ENCODE data around the gene WDR70.

The WDR70 gene

DNA sequence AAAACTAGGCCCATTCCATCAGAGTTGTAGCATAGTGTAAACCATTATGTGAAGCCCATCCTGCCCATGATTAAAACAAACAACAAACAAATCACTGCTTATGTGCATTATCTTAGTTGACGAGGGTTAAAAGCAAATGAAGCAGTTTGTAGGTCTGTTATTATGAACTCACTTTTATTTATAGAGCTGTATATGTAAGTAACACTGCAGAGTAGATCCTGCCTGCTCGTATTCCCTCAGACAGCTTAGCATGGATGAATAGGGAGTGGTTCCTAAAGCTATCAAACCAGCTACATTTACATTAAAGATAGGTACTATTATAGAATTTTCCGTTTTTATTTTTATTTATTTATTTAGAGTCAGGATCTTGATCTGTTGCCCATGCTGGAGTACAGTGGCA lies 348.1 kb downstream of the WDR70 start:
- no peak for DNase-seq

DNA sequence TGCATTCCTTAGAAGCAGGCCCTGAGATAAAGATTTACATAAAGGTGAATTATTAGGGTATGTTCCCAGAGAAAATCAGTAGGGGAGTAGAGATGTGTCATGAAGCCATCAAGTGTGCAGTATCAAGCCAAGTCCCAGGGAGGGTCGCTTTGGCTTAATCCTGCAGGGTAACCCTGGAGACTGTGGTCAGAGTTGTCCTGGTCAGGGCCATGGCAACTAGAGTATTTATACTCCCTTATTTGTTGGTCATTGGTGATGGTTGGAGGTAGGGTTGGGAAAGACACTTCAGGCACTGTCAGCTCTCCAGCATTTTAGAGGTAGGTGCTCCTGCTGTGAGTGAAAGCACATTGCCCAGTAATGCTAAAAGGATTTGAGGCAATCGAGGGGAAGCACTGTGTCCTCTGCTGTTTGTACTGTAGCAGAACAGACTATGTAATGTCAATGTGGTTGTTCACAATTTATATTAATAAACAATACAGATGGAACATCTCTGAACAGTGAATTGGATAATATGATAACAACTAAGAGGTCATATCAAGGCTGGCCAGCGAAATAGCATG lies 351.9 kb downstream of the WDR70 start:
- no peak for DNase-seq

DNA sequence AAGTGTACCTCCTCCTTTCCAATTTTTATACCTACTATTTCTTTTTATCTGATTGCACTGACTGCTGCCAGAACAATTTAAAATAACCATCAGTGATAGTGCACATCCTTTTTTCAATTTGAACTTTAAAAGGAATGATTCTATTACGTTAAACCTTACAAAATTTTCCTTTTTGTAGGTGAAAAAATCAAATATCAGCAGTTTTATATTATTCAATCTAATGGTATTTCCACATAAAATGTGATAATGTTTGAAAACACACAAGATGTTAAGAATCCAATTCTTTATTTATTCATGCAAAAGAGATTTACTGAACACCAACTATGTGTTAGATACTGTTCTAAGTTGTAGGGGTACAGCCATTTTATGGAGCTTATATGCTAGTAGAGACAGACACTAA lies 355.0 kb downstream of the WDR70 start:
- DNase-seq: no peak

DNA sequence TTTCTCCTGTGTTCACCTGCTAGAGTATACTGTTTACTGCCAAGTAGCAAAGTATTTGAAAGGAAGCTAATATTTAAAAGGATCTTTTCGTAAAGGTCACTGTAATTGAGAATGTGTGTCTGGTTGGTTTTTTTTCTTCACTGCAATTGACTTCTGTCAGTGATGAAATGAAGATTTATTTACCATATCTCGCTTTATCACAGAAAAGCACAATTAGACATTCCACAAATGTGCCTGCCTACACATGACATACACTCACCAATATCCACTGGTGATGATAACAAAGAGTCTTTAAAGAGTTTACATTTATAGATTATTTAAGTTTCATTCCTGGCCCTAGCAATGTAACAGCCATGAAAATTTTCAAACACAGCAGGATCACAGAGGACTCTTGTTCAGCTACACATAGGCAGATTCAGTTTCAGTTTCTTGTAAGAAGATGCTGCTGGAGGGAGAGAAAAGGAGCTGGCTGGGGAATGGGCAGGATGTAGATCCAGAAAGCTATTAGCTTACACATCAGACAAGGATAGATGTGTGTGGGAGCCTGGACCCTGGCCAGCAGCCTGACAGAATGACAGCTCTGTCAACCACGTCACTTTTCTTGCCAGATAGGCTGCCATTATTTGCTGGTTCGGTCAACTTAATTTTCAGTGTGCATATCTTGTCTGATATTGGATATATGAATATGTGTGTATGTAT lies 356.7 kb downstream of the WDR70 start:
- DNase-seq: no peak

DNA sequence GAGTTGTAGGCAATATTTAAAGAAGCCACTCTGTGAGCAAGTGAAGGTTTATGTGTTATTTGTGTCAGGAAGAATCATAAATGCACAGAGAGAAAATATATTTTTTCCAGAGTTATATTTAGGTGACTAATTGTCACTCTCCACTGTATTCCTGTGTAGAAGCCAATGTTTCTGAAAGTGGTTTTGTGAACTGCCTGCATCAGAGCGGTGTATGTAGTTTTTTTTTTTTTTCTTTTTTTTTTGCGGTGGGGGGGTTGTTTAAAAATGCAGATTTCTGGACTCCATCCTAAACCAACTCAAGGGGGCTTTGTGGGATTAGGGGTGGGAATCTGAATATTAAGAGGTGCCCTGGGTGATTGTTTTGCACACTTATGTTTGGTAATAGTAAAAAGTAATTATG lies 357.3 kb downstream of the WDR70 start:
- no peak for DNase-seq

DNA sequence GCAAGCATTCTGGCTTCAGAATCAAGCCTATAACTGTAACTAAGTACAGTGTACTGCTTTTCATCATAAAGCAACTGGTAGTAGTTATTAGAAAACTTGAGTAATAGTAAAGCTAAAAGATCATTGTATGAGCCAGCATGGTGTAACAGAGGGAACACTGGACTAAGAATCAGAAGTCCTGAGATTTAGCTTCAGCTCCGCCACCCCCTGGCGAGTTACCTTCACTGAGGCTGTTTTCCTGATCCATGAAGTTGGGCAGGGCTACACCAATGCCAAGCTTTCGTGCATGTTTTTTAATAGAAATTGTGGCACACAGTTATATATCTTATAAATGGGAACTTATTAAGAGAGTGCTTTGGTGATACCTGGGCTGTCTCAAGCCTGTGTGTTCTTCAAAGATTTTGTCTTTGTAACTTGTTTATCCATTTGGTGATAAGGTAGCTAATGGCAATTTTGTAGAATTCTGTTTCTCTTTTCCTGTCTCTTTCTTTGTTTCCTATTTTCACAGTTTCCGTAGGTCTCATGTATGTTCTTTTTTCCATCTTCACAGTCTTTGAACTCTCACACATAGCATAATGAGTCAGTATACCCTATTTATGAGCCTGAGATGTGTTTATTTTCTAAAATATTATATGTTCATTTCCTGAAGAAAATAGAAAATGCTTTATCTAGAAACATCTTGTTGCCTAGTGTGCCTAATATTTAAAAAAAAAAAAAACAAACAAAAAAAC lies 358.4 kb downstream of the WDR70 start:
- no peak for DNase-seq

DNA sequence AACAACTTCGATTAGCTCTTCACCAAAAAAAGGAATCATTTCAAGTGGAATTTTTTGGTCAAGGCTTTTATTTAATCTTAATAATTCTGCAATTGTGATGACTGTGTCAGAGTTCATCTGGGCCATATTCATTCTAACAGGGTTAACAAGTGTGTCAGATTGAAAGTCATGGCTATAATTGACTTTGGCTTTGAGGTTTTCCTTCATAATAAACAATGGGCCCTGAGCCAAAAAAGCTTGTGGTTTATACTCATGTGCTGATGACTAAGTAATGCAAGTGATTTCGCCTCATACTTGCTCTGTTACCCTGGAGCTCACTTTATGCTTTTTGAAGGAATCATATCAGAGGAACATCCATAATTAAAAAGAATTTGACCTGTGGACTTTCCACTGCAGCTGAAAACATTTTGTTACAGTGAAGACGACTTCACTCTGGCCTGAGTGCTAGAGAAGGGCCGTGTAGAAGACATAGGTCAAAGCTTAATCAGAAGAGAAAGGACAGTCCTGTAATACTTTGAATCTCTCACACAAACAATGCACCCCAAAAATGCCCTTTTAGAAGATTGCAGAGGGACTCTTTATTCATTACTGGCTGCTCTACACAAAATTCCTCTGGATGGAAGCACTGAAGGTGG lies 359.1 kb downstream of the WDR70 start:
- no peak for DNase-seq

DNA sequence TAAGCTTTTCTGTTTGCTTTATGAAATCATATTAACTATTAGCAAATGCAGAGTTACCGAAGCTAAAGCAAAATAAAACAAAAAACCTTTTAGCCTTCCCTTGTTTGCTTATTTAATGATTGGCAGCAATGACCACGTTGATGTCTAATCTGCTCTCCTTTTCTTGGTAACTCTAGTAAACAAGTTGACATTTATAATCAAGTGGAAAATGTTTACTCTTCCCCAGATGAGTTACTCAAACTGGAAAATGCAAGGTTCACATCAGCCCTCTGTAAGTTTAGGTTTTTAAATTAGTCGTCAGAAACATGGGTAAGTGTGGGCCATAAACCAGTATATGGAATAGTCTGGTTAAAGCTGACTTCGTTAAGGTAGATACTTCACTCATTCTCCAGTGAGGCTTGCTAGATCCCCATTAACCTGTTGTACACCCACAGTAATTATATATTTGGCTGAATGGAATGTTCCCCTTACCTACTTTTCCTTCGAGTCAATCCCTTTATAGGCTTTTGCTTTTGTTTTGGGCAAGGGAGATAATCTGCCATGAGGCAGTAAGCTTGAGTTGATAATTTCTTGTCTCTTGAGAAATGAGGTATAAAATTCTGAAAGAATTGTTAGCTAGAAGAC lies 359.9 kb downstream of the WDR70 start:
- DNase-seq: no peak

DNA sequence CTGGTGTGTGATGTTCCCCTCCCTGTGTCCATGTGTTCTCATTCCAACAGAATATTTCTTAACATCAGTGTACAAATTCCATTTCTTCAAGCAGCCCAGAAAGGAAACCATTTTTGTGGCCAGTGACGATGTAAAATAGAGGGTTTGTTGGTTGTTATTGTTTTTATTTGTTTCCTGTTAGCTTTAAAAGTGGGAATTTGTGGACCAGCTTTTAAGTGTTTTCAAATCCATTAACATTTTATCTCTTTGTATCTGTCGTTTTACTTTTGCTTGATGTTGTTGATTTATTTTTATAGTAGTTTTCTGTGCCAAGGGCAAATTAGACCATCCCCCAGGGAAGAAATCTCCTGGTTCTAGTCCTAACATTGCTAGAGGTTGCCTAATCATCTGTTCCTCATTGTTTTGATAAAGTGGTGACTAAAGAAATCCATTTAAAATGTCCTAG lies 360.7 kb downstream of the WDR70 start:
- no peak for DNase-seq

DNA sequence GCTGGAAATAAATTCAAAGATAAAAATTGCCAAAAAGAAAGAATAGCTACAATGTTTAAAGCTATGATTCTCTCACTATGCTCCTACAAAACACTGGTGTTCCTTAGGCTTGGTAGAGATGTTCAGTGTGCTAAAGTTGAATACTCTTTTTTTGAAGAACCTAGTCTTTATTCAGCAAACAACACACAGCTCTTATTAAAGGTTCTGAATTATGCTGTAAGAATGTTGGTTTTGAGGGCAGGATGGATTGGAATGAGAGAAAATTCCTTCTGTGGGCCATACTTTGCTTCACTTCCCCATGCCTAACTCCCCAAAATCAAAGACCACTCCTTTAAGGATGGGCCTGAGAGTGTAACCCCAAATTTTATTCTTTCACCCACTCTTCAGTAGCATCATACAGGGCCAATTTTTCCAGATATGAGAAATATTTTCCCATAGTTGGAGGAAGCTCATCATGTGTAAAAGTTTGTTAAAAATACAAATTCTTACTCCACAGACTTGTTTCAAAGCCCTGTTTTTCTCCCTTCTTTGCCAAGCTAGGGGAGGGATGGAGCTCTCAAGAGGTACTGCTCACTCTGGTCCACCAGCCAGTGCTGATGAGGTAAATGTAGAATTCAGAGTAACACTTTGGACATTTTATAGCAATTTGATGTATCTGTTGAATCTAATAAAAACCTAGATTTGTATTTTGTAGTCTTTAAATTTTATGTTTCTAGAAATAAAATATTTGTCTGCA lies 361.4 kb downstream of the WDR70 start:
- DNase-seq: no peak

DNA sequence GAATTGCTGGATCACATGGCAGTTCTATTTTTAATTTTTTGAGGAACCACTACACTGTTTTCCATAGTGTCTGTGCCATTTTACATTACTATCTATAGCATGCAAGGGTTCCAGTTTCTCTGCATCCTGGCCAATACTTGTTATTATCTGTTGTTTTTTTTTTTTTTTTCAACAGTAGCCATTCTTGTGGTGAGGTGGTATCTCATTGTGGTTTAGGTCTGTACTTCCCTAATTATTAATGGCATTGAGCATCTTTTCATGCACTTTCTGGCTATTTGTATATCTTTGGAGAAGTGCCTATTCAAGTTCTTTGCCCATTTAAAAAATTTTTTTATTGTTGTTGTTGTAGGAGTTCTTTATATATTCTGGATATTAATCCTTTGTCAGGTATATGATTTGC lies 363.0 kb downstream of the WDR70 start:
- DNase-seq: no peak

DNA sequence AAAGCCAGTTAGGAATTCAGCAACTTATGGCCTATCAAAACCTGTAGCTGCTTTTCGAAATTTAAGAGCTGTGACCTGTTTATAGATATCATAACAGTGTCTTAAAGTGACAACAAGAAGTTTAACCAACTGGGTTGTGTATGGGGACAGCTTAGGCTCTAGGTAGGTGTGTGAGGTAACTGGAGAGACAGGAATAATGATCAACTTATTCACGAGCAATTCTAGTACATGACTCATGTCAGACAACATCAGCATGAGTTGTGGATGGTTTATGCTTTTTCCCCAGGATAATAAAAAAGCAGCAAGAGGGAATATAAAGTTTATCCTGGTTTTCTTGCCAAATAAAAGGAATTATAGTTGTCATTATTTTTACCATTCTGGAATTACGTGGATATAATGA lies 372.1 kb downstream of the WDR70 start:
- DNase-seq: no peak

DNA sequence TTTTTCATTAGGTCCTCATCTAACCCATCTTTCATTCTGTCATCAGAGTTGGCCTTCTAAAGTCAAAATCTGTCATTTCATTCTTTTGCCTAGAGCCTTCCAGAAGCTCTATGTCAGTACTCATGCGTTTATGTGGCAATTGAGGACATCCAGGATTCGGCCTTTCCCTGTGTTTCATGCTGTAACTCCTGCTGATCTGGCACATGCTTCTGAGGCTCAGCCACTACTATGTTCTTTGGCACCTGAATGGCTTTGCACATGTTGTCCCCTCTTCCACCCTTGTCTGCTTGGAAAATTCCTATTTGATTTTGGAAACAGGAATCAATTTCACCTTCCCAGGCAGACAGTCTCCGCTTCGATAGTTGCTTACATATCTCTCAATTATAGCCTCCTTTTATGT lies 375.9 kb downstream of the WDR70 start:
- DNase-seq: no peak

DNA sequence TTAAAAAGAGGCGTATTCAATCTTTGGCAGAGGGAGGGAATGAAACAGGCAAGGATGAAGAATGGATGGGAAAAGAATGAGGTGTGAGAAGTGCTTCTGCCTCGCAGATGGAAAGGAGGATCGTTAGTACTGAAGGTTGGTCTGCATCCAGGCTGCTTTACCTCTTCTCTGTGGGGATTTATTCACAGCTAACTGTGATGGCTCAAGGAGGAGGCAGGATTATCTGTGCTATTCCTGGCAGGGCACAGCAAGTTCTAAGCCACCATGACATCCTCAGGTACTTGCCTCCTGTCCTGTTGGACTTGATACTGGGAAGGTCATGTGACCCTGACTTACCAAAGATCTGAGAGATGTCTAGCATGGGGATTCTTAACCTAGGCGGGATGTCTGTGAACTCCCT lies 376.5 kb downstream of the WDR70 start:
- no peak for DNase-seq

DNA sequence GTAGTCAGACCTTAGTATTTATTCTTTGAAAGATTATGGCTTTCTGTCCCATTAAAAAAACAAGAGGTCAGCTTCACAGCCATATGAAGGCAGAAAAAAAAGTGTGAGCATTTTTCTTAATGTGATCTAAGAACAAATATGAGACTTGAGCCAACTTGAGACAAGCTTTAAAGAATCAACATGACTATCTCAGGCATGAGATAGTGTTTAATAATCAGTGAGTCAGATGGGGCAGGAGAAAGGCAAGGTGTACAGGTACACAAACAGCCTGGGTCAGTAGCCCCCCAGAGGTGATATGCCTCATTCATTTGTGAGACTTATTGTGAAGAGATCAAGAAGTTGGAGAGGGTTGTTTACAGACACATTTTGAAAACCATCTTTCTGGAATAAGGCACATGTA lies 377.1 kb downstream of the WDR70 start:
- no peak for DNase-seq

DNA sequence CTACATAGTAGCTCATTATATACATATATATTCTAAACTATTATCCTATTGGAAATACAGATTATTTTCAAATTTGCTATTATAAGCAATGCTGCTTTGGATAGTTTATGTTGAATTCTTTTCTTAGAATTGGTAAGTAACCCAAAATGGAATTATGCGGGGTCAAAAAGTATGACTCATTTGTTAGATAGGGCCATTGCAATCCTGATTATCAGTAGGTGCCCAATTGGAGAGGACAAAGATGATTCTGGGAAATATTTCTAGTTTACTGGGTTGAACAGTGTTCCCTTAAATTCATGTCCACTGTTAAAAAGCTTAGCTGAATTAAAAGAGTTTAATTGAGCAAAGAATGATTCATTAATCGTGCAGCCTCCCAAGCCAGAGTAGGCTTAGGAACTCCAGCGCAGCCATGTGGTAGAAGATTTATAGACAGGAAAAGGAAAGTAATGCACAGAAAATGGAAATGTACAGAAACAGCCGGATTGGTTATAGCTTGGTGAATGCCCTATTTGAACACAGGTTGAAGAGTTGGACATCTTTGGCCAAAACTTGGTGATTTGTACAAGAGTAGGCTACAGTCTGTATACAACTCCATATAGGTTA lies 379.0 kb downstream of the WDR70 start:
- DNase-seq: no peak

DNA sequence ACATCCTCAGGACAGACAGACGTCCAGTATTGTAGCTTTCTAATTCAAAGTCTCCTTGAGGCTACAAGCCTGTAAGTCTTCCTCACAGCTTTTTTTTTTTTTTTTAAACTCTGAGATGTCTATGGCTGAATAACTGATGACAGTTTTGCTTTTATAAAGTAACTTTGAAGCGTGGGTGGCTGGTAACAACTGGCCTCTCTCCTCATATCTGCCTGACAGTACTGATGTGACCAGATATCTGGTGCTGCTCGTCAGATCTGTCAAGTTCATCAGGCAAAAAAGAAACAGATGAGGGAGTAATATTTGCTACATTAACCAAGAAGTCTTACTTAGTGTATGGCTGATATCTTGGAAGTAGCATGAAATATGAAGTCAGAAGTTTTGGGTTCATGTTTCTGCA lies 388.1 kb downstream of the WDR70 start:
- DNase-seq: no peak

DNA sequence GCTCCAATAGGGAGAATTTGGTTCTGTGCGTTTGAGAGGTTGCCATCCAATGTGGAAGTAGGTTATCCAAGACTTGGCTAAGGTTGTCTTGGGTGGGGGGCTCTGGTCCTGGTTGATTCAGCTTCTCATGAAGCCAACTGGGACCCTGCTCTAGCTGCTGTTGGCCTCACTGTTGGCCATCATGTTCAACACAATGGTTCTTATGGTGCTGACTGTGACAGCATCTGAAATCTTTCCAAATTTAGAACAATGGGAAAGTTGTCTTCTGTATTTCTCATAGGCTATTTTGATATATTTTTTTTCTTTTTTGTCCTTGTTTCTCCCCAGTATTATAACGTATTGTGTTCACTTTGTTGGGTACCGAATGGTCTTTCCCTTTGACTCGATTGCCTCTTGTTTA lies 388.8 kb downstream of the WDR70 start:
- DNase-seq: no peak

DNA sequence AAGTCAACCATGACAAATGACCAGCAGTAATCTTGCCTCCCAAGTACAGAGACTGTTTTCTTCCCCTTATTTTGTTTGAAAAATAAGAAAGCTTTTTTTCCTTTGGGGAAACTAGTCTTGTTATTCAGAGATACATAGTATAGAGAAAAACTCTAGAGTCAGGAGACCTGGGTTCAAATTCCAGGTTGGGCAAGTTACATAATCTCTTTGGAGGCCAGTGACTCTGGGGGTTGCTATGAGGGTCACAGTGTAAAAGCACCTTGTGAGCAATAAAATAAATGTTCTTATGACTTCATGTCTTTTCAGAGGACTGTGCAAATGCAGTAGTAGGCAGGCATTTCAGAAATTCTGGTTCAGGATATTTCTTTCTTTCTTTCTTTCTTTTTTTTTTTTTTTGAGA lies 389.3 kb downstream of the WDR70 start:
- no peak for DNase-seq

DNA sequence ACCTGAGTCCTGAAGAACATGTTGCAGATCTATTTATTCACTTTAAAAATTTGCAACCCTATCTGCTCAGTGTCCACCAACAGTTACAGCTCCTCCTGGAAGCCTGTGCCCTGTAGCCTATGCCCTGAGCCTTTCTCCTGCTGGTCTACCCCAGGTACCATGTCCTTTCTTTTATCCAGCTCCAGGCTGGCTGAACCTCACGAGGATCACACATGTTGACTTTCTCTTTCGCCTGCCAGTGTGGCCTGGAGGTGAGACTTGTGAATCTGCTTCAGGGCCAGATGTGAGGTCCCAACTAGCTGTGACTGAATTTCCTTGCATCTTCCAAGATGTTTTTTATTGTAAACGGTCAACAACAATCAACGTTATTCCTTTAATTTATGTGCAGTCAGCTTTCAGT lies 390.0 kb downstream of the WDR70 start:
- DNase-seq: no peak

DNA sequence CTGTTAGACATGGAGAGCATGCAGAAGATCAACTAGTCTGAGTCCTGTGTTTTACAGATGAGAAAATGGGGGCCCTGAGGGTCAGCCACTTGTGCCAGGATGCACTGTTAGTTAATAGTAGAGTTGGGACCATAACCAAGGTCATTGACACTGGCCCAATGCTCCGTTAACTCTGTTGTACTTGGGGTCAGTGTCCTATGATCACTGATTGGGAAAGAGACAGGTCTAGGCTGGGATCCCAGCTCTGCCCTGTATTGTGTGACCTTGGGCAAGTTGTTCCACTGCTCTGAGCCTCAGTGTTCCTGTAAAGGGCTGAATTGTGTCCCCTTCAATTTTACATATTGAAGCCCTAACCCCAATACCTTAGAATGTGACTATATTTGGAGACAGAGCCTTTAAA lies 390.7 kb downstream of the WDR70 start:
- DNase-seq: no peak

DNA sequence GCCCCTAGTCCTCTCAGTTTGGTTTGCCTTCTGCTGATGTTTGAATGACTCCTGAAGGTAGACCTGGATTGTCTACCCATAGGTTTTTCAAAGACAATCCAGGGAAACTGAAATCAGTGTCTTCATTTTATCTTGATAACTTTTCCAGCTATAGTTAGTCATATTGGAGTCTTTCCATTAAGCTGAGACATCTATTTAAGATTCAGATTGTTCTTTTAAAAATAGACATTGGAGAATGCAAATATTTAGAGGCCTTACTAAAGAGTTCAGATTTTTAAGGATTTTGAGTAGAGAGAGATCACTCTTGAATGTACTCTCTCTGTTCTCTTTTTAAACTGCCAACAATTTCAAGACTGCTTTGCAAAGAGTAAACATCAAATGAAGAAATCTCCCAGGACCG lies 391.7 kb downstream of the WDR70 start:
- DNase-seq: no peak
